ENCODE measurements around the gene OR52K2.

- TF ChIP-seq, protein P1, sequence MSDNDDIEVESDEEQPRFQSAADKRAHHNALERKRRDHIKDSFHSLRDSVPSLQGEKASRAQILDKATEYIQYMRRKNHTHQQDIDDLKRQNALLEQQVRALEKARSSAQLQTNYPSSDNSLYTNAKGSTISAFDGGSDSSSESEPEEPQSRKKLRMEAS (IDR thresholded peaks at IDR 0.05) = no peak
- no peak for TF ChIP-seq ZBTB7A (IDR thresholded peaks at IDR 0.05; ENCODE audit: low read depth)
- no peak for TF ChIP-seq CEBPB (IDR thresholded peaks at IDR 0.05)
- TF ChIP-seq EGR1 (IDR thresholded peaks at IDR 0.05) = no peak
- no peak for TF ChIP-seq EP300 (IDR thresholded peaks at IDR 0.05; ENCODE audit: borderline replicate concordance)
- TF ChIP-seq REST (IDR thresholded peaks at IDR 0.05; ENCODE audit: low read depth) = no peak
- no peak for TF ChIP-seq TAF1 (IDR thresholded peaks at IDR 0.05; ENCODE audit: low read depth)
- no peak for TF ChIP-seq RAD21 (IDR thresholded peaks at IDR 0.05; ENCODE audit: low read depth)
- TF ChIP-seq YY1 (IDR thresholded peaks at IDR 0.05; ENCODE audit: low read depth) = no peak
- no peak for TF ChIP-seq FOXM1 (IDR thresholded peaks at IDR 0.05; ENCODE audit: borderline replicate concordance, low read depth)
- no peak for TF ChIP-seq NFIC (IDR thresholded peaks at IDR 0.05)
Observed at GRCh38 chr11:4441515-4441914, 7.6 kb upstream of the OR52K2 start.

All from Ishikawa (cell line).